ENCODE measurements around the gene PNMA1.

PNMA1 gene

GRCh38 chr14:73661872-73662271, 52.3 kb downstream of the PNMA1 start:
- no peak for DNase-seq

Measured in 8988T (cell line).